Subcutaneous abdominal adipose tissue (tissue), 5 donors: Measurements from ENCODE around the gene TTBK1.

Source experiments
- H3K27ac ChIP-seq: one replicate; pipeline ENCODE4 v1.7.0; 2013; ENCODE audit warnings: low read depth, mild to moderate bottlenecking, inconsistent platforms, low read length, moderate library complexity
- H3K27me3 ChIP-seq, 5 donors: one replicate each; pipeline ENCODE4 v1.7.0; 2013; ENCODE audit warnings: low read length in 5 of 5, inconsistent platforms in 1 of 5; ENCODE audit not compliant: control insufficient read depth in 5 of 5, insufficient read depth in 4 of 5
- H3K36me3 ChIP-seq, 5 donors: one replicate each; pipeline ENCODE4 v1.7.0; 2013; ENCODE audit warnings: low read length in 5 of 5; ENCODE audit not compliant: control insufficient read depth in 5 of 5, insufficient read depth in 5 of 5
- H3K4me1 ChIP-seq, 5 donors: one replicate each; pipeline ENCODE4 v1.7.0; 2013; ENCODE audit warnings: low read length in 5 of 5, mild to moderate bottlenecking in 3 of 5, moderate library complexity in 1 of 5; ENCODE audit not compliant: control insufficient read depth in 5 of 5, insufficient read depth in 5 of 5
- H3K4me3 ChIP-seq, 5 donors: one replicate each; pipeline ENCODE4 v1.7.0; 2013; ENCODE audit warnings: low read length in 5 of 5, low read depth in 1 of 5
- H3K9ac ChIP-seq, 5 donors: one replicate each; pipeline ENCODE4 v1.7.0; 2013; ENCODE audit warnings: low read length in 5 of 5, mild to moderate bottlenecking in 4 of 5, moderate library complexity in 3 of 5
- H3K9me3 ChIP-seq, 5 donors: one replicate each; pipeline ENCODE4 v1.7.0; 2013; ENCODE audit warnings: low read length in 5 of 5; ENCODE audit not compliant: control insufficient read depth in 5 of 5
- donor health status: healthy.
- donor health status: healthy.
- donor health status: healthy.
- donor health status: healthy.
- donor health status: healthy.

Gene TTBK1

GRCh38 chr6:43294536-43294935, 51.3 kb downstream of the TTBK1 start:
- no peaks in the 10 kb centered on the region for H3K4me1 ChIP-seq
- H3K27ac ChIP-seq: no peak overlapping the region
- no peaks in the 10 kb centered on the region for H3K36me3 ChIP-seq
- H3K4me3 ChIP-seq: no peak overlapping the region
- no peaks in the 10 kb centered on the region for H3K9me3 ChIP-seq
- no peak overlapping the region for H3K9ac ChIP-seq
- peaks cover 0 to 25% (median 11%) of the 10 kb centered on the region in 5 donors for H3K27me3 ChIP-seq

GRCh38 chr6:43295456-43295855, 52.2 kb downstream of the TTBK1 start:
- no peak overlapping the region for H3K4me3 ChIP-seq
- H3K36me3 ChIP-seq: no peaks in the 10 kb centered on the region
- H3K4me1 ChIP-seq: no peaks in the 10 kb centered on the region
- H3K27ac ChIP-seq: no peak overlapping the region
- H3K9ac ChIP-seq: no peak overlapping the region
- H3K27me3 ChIP-seq: peaks cover 7 to 29% (median 20%) of the 10 kb centered on the region in 5 donors
- no peaks in the 10 kb centered on the region for H3K9me3 ChIP-seq

GRCh38 chr6:43296780-43297497, 53.7 kb downstream of the TTBK1 start:
- Histone ChIP-seq H3K9me3 (no peaks in the 10 kb centered on the region), H3K27ac (no peak overlapping the region), H3K27me3 (peaks cover 12 to 38% (median 30%) of the 10 kb centered on the region in 5 donors), H3K4me1 (no peaks in the 10 kb centered on the region), H3K4me3 (no peak overlapping the region), H3K9ac (no peak overlapping the region), H3K36me3 (no peaks in the 10 kb centered on the region)

- no peak within 1 kb of the TSS for H3K9ac ChIP-seq
- no peak within 1 kb of the TSS for H3K4me3 ChIP-seq
- no peaks in the 10 kb centered on the region for H3K36me3 ChIP-seq
- H3K27me3 ChIP-seq: peaks cover 12 to 38% (median 30%) of the 10 kb centered on the region in 5 donors
- no peaks in the 10 kb centered on the region for H3K9me3 ChIP-seq
- no peak within 1 kb of the TSS for H3K27ac ChIP-seq
- H3K4me1 ChIP-seq: no peaks in the 10 kb centered on the region
Observed at GRCh38 chr6:43297644-43298564, 54.6 kb downstream of the TTBK1 start, which contains the start of gene SLC22A7. Gene SLC22A7 (plus strand): TSS chr6:43298260. CDS start chr6:43298359, 99 bp downstream.

- Histone ChIP-seq H3K27ac (no peak overlapping the region), H3K4me3 (no peak overlapping the region), H3K9me3 (no peaks in the 10 kb centered on the region), H3K9ac (no peak overlapping the region), H3K4me1 (no peaks in the 10 kb centered on the region), H3K27me3 (peaks cover 12 to 38% (median 30%) of the 10 kb centered on the region in 5 donors), H3K36me3 (no peaks in the 10 kb centered on the region)
Observed at GRCh38 chr6:43298565-43299337, 55.5 kb downstream of the TTBK1 start.

- no peak overlapping the region for H3K4me3 ChIP-seq
- H3K27me3 ChIP-seq: peaks cover 12 to 39% (median 30%) of the 10 kb centered on the region in 5 donors
- no peak overlapping the region for H3K9ac ChIP-seq
- no peak overlapping the region for H3K27ac ChIP-seq
- H3K9me3 ChIP-seq: no peaks in the 10 kb centered on the region
- H3K36me3 ChIP-seq: no peaks in the 10 kb centered on the region
- H3K4me1 ChIP-seq: no peaks in the 10 kb centered on the region
Observed at GRCh38 chr6:43299338-43300293, 56.3 kb downstream of the TTBK1 start.

- Histone ChIP-seq H3K27me3 (peaks cover 12 to 39% (median 34%) of the 10 kb centered on the region in 5 donors), H3K4me1 (no peaks in the 10 kb centered on the region), H3K9ac (no peak overlapping the region), H3K9me3 (no peaks in the 10 kb centered on the region), H3K27ac (no peak overlapping the region), H3K4me3 (no peak overlapping the region), H3K36me3 (no peaks in the 10 kb centered on the region)
Observed at GRCh38 chr6:43301081-43301870, 58.0 kb downstream of the TTBK1 start.

DNA sequence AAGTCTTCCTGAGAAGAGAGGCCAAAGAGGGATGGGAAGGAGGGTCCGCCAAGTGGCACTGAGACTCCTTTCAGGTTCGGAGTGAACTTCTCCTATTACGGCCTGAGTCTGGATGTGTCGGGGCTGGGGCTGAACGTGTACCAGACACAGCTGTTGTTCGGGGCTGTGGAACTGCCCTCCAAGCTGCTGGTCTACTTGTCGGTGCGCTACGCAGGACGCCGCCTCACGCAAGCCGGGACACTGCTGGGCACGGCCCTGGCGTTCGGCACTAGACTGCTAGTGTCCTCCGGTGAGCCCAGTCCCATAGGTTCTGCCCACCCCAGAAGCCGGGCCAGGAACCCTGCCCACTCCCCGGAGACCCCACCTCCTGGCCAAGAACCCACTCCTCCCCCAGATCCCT, 58.8 kb downstream of the TTBK1 start:
- Histone ChIP-seq H3K4me1 (no peaks in the 10 kb centered on the region), H3K9me3 (no peaks in the 10 kb centered on the region), H3K27me3 (peaks cover 12 to 39% (median 30%) of the 10 kb centered on the region in 5 donors), H3K27ac (no peak overlapping the region), H3K4me3 (no peak overlapping the region), H3K36me3 (no peaks in the 10 kb centered on the region), H3K9ac (no peak overlapping the region)
